GM21515 (cell line): ENCODE results near the gene NRG3.

Source experiments
- ATAC-seq: cut with Tn5 transposase; IDR thresholded peaks from one replicate; pipeline ENCODE4 v1.9.1; 2021; ENCODE audit not compliant: unreplicated experiment

The NRG3 gene

DNA sequence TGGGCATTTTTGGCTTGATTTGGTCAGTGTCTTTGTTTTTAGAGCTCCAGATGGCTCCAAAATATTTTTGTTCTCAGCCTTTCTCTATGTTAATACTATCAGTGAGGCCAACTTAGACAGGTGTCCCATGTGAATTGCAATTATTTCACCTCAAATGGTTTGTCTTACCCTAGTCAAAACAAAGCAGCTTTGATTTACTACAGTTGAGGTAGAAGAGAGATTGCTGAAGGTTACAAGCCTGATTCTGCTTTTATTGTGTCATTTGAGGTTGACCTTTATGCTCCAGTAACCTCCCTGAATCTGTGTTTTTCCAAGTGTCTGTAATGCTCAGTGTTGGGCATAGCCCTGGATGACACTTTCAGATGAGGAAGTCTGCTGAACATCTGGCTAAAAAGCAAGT, 882.9 kb downstream of the NRG3 start:
- no peak for ATAC-seq

DNA sequence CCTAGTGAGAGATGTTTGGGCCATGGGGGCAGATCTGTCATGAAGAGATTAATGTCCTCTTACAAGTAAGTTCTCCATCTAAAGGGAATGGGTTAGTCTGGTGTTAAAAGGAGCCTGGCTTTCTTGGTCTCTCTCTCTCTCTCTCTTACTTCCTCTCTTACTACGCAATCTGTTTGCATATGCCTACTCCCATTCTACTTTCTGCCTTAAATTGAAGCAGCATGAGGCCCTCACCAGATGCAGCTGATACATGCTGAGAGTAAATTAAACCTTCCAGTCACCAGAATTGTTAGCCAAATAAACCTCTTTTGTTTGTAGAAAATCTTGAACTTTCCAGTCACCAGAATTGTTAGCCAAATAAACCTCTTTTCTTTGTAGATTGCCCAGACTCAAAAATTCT, 884.1 kb downstream of the NRG3 start:
- ATAC-seq, result no peak

DNA sequence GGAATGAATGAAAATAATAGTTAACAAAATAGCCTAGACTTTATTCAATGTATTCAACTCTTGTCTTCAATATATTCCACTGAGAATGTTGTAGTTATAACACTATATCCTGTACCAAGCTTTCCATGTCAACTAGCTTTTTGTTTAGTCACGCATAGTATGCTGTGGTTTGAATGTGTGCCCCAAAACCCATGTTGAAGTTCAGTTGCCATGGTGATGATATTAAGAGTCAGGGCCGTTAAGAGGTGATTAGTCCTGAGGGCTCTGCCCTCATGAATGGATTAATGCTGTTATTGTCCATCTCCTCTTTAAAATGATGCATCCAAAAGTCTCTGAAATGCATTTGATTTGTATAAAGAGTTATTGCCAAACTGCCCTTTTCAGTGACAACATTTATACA, 887.6 kb downstream of the NRG3 start:
- no peak for ATAC-seq

DNA sequence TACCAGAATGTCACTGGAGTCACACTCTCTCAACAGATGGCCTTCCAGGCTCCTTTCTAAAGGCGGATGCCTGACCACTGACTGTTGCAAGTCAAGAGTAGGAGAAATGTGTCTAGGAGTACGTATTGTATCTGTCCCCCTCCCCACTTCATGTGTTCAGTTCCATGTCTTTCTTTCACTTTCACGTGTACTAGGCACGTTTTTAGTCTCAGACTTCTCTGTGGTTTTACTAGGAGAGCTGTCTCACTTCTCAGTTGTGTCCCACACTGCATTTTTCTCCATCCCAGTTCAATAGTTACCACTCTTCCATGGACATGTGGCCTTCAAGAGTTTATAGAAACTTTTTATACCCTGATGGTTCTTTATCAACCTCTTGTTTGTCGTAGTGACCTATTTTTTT, 893.0 kb downstream of the NRG3 start:
- no peak for ATAC-seq

DNA sequence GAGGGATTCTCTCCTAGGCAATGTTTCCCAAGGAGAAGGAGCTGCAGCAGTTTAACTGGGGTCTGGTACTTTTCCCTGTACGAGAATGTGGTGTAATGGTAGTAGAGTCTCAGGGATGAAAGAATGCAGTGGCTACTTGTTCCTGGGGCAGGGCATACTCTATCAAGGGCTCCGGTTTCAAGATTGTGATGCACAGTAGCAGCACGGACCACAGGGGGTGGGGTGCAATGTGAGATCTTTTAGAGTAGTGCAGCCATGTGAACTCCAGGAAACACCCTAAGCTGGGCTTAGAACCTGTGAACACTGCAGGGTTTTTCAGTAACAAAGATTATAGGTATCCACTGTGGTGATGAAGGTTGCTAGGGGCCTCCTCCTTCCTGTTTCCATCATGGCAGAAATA, 903.9 kb downstream of the NRG3 start:
- ATAC-seq, result no peak

DNA sequence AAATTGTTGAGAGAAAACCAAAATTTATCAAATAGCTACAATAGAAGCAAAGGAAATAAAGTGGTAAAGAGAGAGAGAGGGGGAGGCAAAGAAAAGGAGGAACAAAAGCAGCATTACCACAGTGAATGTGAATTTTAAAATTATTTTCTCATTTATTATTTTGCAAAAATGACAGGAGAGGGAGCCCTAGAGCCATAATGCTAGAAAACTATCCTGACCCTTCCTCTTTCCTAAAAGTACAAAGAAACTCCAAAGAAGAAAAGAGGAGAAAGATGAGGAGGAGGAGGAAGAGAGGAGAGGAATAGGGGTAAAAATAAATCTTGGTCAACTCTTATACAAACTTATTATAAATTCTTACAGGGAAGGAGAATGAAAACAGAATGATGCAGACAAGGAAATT, 921.5 kb downstream of the NRG3 start:
- no peak for ATAC-seq

DNA sequence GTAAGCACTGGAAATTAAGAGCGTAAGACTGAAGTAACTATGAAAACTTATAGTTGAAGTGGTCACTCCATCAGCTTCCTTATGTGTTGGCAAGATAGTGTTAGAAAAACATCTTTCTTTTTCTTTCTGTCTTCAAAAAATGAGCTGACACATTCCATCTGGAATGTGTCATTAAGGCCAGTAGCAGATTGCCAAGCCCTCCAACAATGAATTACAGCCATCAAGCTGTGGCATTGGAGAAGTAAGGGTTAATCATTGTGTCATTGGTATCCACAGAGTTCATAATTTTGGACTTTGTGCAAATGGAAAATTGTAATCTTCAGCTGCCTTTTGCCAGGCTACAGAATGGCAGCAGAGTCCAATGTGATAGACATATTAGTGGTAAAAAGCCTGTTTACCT, 926.3 kb downstream of the NRG3 start:
- ATAC-seq, result no peak

DNA sequence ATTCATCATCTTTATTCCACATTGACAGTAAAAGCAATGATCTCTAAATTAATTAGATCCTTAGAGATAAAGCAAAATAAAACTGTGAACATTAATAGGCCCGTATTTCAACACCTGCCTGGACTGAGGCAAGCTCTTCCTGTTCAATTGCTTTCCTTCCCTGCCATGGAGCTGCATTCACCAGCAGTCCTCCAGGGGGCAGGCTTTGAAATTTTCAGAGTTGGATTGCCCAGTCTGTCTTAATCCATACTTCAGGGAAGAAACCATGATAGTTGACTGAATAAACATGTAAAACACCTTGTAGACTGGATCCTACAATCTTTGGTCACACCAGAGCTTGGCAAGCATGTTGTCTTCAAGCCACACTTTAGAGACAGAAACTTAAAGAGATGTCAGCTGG, 936.6 kb downstream of the NRG3 start:
- no peak for ATAC-seq

DNA sequence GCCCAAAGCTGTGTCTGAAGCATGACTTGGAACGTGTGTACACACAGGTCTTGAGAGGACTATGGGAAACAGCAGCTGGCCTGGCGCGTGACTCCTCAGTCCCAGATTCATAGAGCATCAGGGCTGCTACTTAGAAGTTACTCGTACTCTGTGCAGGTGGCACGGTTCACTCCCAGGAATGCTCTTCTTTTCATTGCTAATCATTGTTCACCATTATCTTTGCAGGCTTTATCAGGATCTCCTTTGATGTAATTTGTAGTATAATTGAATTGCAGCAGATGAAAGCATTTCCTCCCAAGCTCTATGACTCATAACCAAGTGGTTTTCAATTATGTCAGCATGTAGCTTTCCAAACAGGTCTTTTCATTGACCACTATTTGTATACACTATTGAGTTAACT, 938.9 kb downstream of the NRG3 start:
- no peak for ATAC-seq

DNA sequence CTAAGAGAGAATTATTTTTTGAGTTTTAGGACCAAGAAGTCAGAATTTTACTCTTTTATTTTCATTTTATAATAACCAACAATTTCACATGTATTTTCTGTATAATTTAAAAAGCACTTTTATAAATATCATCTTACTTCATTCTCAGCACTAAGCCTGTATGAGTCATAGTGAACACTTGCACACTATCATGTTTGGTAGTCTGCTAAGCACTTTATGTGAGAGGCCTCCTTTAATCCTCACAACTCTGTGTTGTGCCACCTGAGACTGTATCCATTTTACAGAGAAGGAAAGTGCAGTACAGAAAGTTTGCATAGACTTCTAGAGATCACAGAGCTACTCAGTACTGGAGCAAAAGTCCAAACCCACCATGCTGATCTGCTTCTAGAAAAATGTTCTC, 939.6 kb downstream of the NRG3 start:
- ATAC-seq, result no peak

DNA sequence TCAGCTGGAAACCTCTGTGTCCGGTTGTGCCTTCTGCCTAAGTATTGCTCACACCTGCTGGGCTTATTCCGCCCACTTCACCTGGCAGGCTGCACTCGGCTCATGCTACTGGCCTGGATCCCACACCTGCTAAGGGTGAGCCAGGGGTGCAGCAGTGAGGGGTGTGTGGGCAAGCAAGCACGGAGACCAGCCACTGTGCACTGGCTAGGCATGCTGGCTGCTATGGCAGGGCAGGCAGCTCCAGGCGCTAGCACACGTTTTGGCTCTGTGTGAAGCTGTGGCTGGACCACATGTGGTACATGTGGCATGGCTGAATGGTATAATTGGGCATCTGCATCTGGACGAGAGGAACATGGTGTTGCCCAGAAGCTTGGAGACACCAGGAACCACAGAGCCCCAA, 940.7 kb downstream of the NRG3 start:
- ATAC-seq, result no peak

DNA sequence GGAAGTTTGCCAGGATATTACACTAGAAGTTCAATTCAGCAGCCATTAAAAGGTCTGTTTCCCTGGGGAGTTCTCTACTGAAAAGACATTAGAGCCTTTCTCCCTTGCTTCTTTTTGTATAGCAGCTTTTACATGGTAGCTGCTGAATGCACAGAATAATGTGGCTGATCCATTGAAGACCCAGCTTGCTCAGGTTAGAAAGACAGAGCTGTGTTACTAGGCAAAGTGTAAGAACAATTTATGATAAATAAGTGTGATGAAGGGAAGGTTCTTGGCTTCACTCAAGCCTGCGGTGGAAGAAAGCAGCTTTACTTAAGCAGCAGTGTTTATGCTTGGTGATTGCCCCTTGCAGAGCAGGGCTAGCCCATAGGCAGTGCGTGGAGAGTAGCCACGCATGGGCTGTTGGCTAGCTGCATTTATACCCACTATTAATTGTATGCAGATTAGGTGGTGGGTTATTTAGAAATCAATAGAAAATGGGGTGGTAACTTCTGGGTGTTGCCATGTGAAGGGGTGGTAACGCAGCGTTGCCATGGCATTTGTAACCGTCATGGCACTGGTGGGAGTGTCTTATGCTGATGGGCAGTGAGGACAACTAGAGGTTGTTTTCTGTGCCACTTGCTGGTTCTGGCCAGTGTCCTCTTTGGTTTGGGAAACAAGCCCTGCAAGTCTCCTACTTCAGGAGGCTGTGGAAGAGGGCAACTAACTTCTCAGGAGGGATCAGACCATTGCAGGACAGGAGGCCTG, 942.9 kb downstream of the NRG3 start:
- ATAC-seq, result no peak

DNA sequence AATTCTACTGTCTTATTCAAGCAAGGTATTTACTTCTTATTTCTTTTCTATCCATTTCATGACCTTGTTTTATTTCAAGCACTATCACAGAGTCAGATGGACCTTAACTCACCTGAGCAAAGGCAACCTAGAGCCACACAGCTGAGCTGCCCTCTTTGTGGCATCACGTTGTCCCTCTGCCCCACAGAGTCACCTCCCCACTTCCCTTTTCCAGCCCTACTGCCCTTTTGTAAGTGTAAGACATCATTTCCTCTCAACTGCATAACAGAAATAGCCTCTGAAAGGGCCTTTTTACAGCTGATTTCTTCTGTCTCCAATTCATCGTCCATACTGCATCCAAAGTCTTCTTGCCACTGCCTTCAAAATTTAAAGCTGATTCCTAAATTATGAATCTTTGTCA, 946.0 kb downstream of the NRG3 start:
- no peak for ATAC-seq

DNA sequence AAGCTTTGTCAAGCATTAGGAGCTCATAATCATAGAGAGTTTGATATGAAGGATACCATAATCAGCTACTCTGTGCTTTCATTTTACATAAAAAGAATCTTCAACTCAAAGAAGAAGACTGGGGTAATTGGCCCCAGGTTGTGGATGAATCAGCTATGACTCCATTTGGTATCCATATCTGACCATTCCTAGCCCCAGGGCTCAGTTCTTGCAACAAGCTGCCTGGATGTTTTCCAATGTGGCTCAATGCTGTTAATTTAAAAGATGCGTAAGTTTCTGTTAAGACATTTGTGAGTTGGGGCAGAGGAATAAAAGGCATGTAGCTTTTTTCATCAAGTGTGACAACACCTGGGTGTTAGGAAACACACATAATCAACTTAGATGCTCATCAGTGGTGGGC, 951.1 kb downstream of the NRG3 start:
- ATAC-seq, result no peak

DNA sequence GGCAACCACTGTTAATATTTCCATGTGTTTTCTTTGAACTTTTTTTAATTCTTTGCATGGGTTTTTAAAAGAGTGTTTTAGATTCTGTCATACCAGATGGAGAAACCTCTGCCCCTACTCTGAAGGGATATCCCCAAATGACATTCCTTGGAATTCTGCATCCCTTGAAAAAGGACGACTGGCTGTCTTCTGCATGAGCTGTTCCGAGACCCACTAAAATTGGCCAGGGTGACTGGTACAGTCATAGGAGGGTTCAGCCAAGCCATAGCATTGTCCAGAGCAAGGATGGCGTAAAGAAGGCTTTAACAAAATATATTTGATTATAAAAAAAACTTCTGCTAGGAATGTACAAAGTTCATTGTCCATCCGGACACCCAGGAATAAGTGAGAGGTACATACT, 952.9 kb downstream of the NRG3 start:
- ATAC-seq, result no peak

DNA sequence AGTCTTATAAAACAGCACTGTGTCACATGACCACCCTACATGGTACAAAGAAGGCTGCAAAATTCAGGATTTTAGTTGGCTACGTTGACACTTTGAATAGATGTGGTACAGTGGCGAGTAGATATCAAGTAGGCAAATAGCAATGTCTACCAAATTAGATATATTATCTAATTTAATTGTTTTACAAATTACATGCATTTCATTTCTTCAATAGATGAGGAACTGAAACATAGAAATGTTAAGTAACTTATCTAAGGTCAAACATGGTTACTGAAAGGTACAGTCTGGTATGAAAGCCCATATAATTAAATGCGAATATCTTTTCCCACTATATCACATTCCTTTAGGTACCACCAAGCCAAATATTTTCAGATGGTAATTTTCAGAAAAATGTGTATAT, 972.2 kb downstream of the NRG3 start:
- no peak for ATAC-seq

DNA sequence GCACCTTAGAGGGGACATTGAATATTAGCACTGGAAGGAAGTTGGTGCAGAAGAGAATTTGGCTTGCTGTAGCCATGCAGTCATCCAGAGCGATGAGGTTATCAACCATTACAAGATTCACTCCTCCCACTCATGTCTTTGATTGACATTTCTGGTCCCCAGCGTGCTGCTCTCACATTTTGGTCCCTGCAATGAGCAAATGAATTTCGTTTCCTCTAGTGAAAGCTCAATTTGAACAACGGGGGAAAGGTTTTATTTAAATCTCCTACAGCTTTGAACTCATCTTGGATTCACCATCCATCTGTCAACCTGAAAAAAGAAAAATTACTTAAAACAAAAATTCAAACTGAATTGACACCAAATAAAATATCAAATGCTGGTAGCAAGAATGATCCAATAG, 975.2 kb downstream of the NRG3 start:
- no peak for ATAC-seq

DNA sequence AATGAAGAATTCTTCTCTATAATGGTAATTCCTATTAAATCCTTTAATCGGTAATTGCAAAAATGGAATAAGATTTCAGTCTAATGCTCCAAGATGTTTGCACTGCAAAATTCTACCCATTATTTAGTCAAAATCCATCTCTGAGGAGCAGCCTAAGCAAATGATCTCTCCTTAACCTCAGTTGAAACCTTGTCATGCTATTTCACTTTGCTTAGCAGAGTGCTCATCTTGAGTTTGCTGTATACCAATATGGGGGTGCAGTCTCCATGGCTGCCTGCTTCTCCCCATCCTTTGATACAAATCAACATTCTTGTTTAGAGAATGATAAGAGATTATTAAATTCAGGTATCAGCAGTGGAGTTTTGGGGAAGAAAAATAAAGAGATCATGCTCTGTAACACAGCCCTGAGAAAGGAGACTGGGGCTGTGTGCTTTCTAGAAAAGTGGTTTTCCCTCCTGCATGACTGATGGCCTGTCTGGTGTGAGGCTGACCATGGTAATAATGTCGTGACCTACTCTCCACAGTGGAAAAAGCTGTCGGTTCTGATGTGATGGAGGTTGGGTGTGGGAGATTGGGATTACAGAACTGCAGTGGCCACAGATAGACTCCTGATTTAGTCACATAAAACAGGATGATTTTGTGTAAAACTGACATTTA, 982.1 kb downstream of the NRG3 start:
- ATAC-seq, result no peak

DNA sequence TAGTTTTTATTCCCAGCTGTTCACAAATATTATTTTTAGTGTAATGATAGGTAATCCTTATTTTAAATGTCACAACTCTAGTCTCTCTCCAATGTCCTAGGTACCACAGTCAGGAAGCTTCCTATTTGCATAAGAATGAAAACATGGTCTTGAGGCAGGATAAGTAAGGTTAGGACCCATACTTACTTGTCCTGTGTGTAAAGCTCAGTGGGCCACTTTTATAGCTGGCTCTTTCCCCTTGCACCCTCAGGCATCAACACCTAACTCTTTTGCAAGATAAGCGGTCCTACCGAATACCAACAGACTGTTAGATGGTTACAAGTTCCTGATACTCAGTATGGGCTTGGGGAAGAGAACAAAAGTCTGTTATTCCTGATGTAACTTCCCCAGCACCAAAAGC, 986.9 kb downstream of the NRG3 start:
- no peak for ATAC-seq

DNA sequence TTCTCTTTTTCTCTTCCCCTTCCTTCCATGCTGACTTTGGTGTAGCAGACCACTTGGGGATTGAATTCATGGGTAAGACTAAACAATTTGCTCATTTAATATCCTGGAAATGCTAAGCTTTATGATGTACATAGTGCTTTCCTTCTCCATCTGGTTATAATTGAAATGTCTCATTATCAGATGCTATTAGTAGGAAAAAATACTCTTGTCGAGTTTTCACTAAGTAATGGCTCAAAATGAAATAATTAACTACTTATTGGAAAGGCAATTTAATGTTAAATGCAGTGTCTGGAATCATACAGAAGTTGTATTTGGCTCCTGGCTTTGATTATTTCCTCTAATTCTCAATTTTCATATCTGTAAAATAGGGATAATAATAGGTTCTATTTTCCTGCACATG, 990.4 kb downstream of the NRG3 start:
- ATAC-seq, result no peak

DNA sequence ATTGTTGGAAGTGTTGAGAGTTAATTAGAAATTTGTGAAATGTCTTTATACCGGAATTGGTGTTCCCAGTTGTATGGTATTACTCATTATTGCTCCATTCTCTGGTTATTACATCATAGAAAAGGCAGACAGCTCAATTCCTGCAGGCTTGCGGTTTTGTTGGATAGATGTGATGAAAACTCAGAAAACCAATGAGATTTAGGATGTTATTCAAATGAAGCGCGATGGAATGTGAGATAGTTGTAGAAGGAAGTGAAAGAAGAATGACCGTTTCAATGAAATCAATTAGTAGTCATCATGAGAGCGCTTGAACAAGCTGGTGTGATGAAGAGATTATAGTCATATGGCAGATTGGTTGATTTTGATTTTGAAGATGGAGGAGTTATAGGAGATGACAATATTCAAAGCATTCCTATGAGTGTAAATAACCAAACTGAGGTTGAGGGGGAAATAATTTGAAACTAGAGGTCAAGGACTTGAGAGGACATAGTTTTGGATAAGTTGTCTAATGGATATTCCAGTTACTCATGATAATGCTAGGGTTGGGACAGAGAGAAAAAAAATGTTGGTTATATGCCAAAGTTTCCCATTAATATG, 991.5 kb downstream of the NRG3 start:
- no peak for ATAC-seq

DNA sequence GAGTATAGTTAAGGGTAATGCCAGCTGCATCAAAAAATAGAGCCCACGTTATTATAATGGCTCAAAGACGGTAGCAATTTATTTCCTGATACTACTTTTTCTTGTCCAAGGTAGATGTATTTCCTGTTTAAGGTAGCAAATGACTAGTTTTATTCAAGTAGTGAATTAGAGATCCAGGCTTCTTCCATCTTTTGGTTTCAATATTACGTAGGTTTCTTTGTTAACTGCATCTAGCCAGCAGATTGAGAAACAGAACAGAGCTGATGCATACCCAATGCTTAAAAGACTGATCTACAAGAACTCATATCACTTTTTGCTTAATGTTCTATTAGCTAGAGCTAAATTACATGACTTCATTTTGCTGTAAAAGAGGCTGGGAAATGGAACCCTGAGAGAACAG, 992.1 kb downstream of the NRG3 start:
- ATAC-seq, result no peak

DNA sequence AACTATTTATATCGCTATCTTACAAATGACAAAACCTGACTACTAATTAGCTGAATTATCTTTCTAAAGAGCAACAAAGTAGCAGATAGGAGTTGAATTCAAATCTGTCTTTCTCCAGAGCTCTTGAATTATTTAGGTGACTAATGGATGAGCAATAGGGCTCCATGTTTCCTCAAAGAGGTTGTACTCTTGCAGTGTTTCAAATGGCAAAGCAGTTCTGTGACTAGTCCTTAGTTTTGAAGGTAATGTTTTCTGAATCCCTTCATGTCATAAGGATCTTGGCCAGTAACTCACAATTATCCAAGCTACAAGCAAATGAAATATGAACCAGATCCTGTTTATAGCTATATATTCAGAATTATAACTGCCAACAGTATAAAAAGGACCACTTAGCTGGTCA, 999.7 kb downstream of the NRG3 start:
- ATAC-seq, result no peak
